Fibroblast of mammary gland (primary cell): ENCODE results near the gene IGSF3.
"Not testable (repeated sequence)": the region's sequence is repeated elsewhere in the genome, so short reads cannot be mapped to it uniquely, and the experiment has no call there.

ENCODE experiments used
- DNase-seq: peaks from one replicate; pipeline ENCODE4 v3.0.0-alpha.2; 2010; ENCODE audit warnings: low read depth
- H3K4me3 ChIP-seq: 2 replicates; pipeline ENCODE4 v1.5.1; 2011; ENCODE audit warnings: low read depth, mild to moderate bottlenecking, low read length, moderate library complexity; ENCODE audit not compliant: control insufficient read depth
- TF ChIP-seq, protein P1 (sequence below): conservative IDR thresholded peaks from 2 replicates; pipeline ENCODE4 v1.5.1; 2011; ENCODE audit warnings: low read depth, low read length, inconsistent platforms; ENCODE audit not compliant: control insufficient read depth, insufficient read depth

IGSF3 gene

DNA sequence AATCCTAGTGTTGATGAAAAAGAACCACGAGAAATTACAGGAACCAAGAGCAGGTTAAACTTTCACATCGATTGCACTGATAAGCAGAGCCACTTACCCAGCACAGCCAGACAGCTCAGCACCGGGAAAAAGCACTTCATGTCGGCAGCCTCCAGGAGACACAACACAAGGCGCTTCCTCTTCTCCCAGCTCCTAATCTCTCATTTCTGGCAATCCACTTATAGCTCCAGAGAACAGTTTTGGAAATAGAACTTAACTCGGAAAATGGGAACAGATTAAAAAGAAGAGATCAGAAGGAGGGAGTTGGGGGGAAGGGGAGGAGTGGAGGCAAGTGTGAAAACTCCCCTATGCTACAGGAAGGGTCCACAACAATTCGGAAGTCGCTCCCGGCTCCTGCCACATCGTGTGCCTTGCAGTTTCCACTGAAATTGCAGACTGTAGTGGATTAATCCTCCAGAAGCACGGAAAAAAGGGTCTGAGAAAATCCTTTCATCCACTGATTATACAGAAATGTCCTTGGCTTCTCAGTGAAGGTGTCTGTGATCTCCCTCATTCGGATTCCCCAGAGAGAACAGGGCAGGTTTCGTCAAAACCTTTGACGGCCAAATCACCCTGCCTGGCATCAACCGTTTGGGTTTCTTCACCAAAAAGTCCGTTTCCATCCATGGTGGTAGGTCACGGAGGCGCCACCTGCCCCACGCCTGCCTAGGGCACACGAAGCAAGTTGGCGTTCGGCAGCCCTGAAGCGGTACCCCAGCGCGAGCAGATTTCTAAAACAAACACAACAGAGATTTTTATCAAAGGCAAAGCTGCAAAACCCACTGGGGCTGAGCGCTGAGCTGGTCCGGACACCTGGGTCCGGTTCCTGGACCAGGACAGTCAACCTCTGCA lies 1.1 kb downstream of the IGSF3 start:
- TF ChIP-seq, protein P1, sequence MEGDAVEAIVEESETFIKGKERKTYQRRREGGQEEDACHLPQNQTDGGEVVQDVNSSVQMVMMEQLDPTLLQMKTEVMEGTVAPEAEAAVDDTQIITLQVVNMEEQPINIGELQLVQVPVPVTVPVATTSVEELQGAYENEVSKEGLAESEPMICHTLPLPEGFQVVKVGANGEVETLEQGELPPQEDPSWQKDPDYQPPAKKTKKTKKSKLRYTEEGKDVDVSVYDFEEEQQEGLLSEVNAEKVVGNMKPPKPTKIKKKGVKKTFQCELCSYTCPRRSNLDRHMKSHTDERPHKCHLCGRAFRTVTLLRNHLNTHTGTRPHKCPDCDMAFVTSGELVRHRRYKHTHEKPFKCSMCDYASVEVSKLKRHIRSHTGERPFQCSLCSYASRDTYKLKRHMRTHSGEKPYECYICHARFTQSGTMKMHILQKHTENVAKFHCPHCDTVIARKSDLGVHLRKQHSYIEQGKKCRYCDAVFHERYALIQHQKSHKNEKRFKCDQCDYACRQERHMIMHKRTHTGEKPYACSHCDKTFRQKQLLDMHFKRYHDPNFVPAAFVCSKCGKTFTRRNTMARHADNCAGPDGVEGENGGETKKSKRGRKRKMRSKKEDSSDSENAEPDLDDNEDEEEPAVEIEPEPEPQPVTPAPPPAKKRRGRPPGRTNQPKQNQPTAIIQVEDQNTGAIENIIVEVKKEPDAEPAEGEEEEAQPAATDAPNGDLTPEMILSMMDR = no peak
- H3K4me3 ChIP-seq = no peak overlapping the region
- DNase-seq = no peak

DNA sequence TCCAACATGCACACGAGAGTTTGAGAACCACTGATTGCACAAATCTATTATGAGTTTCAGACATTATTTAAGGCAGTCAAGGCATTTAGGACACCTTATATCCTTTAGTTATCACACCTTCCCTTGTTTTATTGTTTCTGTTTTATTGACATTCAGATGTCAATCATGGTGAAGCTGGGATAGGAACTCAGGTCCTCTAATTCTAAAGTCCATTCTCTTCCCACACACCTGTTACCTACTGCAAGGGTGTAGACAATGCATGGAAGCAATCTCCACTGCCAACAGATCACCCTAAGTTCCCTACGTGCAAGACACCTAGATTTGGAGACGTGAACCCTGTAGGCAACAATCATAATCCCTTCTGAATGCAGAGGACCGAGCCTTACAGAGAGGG lies 2.6 kb downstream of the IGSF3 start:
- TF ChIP-seq, protein P1 = no peak
- DNase-seq = no peak
- no peak overlapping the region for H3K4me3 ChIP-seq

DNA sequence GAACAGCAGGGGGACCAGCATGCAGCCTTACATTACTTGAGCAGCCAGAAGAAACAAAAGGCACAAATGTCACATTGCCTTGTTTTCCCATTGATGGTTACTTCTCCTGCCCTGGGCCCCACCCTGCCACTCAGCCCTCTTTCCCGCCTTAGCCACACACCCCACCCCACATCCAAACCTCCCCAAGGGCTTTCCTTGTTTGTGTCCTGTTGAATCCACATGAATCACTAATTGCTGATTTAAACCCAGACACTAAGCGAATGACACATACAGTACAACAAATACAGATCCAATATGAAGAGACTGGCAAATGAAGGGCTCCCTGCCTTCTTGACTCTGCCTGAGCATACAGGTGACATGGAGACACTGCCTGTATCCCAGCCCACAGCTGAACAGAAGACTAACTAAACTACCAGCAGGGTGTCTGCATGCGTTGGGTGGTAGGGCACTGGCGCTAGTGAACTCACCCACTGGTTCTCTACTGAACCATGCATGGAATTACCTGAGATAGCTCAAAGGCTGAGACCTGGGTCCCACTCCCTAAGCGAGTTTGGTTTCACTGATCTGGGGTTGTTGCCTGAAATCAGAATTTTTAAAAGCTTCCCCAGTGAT lies 3.1 kb downstream of the IGSF3 start:
- no peak overlapping the region for H3K4me3 ChIP-seq
- TF ChIP-seq, protein P1 = no peak
- DNase-seq = no peak

DNA sequence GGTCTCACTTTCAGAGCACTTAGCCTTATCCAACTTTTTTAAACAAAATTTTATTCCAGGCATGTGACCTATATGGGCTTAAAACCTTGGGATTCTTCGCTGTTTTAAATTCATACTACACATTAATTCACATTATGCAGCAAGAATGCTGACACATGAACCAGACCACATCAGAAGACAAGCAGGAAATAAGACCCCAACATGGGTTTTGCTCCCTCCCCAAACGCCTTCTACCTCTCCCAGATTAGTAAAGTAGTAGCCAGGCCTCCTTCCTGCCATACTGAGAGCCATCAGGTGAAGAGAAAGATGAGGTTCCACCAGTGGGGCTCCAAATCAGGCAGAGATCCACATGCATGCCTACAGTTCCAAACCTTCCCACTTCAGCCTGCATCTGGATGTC lies 3.7 kb downstream of the IGSF3 start:
- no peak for DNase-seq
- TF ChIP-seq, protein P1 = no peak
- no peak overlapping the region for H3K4me3 ChIP-seq

DNA sequence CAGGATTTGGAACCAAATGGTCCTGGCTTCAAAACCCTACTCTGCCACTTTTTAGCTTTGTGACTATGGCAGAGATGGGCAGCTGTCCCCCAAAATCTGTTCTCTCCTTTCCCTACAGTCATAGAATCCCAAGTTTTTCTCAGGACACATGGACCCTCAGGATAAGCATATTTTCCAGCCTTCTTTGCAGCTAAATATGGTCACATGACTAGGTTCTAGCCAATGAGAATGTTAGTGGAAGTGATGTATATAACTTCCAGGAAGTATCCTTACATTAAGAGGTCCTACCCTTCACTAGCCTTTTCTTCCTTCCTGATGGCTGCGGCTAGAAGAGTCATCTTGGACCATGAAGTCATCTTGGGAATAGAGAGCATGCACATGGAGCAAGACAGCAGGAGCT lies 5.9 kb downstream of the IGSF3 start:
- TF ChIP-seq, protein P1 = no peak
- H3K4me3 ChIP-seq = no peak overlapping the region
- DNase-seq = no peak

DNA sequence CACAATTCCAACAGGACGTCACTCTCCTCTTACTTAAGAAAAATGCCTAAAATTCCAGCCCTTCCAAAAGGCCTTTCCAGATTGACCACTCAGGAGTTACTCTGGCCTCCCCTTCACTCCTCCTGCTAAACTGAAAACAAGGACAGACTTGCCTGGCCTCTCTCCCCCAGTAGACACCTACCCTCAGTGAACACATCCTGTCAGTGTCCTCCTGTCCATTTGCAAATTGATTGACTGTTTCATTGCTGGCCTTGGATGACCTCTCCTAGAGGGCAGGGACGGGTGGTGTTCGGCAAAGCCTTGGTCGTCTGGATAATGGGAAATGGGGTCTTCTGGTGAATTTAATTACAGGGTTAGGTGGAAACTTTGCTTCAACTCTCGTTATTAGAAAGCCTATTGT lies 8.9 kb downstream of the IGSF3 start:
- not testable (repeated sequence) for H3K4me3 ChIP-seq, DNase-seq

DNA sequence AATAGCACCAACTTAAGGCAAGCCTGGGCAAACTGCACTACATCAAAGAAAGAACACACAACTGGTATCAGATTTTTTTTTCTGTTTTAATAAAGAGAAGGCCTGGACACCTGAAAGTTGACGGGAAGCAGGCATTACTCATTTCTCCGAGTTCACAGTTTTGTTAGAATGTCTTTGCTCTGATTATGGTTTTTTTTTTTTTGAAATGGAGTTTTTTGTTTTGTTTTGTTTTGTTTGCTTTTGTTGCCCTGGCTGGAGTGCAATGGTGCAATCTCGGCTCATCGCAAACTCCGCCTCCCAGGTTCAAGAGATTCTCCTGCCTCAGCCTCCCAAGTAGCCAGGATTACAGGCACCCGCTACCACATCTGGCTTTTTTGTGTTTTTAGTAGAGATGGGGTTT lies 9.7 kb downstream of the IGSF3 start:
- not testable (repeated sequence) for DNase-seq, H3K4me3 ChIP-seq

DNA sequence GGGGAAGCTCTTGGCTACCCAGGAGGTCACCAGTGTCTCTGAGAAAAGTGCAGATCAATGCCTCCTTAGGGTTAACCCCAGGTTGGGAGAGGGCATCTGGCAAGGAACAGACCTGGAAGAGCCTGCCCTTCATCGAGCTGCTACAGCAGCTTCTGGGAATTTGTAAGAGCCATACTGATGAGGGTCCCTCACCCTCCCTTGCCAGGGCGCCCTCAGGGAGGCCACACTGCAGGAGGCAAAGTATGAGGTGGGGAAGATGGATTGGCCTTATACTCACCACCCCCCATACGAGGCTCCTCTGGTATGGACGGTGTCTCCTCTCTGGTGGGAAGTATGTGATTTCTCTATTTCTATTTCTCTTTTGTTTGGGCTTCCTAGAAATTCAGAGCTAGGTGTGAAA lies 13.2 kb downstream of the IGSF3 start:
- H3K4me3 ChIP-seq = no peak overlapping the region
- TF ChIP-seq, protein P1 = no peak
- no peak for DNase-seq

DNA sequence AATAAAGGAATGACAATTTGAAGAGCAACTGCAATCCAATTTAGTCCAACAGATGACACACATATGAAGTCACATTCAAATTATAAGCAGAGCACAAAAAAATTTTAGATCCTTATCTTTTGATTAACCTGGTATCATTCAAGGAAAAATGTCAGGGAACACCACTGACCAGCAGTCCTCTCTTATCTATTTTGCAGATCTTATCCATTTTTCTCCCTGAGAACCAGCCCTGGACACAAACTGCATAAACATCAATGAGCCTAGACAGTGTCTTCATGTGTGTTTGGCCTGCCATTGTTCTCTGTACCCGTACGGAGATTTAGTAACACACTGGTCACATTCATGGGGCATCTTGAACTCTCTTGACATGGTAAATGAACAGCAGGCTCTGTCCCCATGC lies 14.9 kb downstream of the IGSF3 start:
- not testable (repeated sequence) for H3K4me3 ChIP-seq, DNase-seq

DNA sequence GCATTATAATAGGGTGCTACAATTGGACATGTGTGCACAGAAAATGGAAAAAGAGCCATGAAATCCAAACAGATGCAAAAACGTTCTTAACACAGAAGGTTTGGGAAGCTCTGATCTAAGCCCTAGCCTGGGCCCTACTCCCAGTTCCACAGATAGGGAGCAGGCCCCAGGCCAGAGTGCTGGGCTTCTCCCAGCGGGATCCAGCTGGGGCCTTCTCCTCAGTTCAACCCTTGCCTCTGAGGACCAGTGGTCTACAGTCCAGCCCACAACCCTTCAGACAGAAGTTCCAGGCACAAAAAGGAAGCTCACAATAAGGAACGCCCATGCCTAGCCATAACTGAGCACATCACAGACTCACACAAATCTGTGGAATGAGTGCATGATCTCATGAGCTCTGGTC lies 16.8 kb downstream of the IGSF3 start:
- not testable (repeated sequence) for DNase-seq, H3K4me3 ChIP-seq

DNA sequence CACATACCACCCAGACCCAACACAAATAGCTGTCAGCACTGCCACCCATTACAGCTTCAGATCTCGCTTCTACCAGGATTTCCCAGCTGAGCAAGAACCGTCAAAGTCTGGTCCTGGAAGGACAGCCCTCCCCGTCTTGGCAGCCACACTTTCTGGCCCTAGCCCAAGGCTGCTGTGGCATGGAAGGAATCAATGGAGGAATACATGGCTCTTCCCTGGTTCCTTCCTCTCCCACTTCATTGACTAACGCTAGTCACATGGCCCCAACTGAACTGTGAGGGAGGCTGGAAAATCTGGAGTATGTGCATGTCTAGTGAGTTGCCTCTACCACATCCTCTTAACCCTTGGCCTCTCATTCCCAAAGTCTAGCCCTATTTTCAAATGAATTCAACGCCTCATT lies 18.5 kb downstream of the IGSF3 start:
- not testable (repeated sequence) for DNase-seq, H3K4me3 ChIP-seq

DNA sequence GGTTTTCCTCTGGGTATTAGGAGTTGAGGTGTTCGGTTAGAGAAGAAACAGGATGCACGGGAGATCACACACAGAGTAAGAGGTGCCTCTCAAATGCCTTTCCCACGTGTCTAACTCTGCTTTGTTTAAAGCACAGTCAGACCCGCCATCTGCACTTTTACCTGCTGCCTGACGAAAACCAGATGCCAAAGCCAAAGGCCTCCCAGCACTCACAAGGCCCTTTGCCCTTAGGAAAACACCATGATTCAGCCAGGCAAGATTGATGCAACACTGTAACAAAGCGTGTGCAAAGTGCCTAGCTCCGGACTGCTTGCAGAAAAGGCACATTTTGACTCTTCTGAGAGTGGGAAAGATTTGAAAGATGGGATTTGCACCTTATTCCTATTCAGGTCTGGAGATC lies 19.2 kb downstream of the IGSF3 start:
- DNase-seq = peak; percentile 46

More for the DNA sequence above, 19.2 kb downstream of the IGSF3 start:
- not testable (repeated sequence) for H3K4me3 ChIP-seq
